GM21381 (cell line): ENCODE data around the gene ATP8A2.
"Not testable (repeated sequence)": the region's sequence is repeated elsewhere in the genome, so short reads cannot be mapped to it uniquely, and the experiment has no call there.

ENCODE experiments used
- ATAC-seq: cut with Tn5 transposase; IDR thresholded peaks from one replicate; pipeline ENCODE4 v1.9.1; 2021; ENCODE audit warnings: mild to moderate bottlenecking, moderate library complexity; ENCODE audit not compliant: unreplicated experiment

ATP8A2 gene

GRCh38 chr13:25462301-25463125, 90.7 kb downstream of the ATP8A2 start:
- ATAC-seq, result no peak

- ATAC-seq, result no peak
Measured at GRCh38 chr13:25463496-25463895, 91.7 kb downstream of the ATP8A2 start.

- ATAC-seq, result no peak
Measured at GRCh38 chr13:25466880-25467279, 95.1 kb downstream of the ATP8A2 start.

- no peak for ATAC-seq
Measured at GRCh38 chr13:25468325-25469168, 96.8 kb downstream of the ATP8A2 start.

- no peak for ATAC-seq
Measured at GRCh38 chr13:25469169-25469525, 97.4 kb downstream of the ATP8A2 start.

GRCh38 chr13:25473864-25474263, 102.1 kb downstream of the ATP8A2 start:
- no peak for ATAC-seq

GRCh38 chr13:25478186-25478585, 106.4 kb downstream of the ATP8A2 start:
- no peak for ATAC-seq

- ATAC-seq, result no peak
Measured at GRCh38 chr13:25489238-25489637, 117.5 kb downstream of the ATP8A2 start.

GRCh38 chr13:25490236-25490635, 118.5 kb downstream of the ATP8A2 start:
- ATAC-seq, result no peak

- ATAC-seq, result no peak
Measured at GRCh38 chr13:25493931-25494640, 122.3 kb downstream of the ATP8A2 start.

GRCh38 chr13:25494698-25495411, 123.1 kb downstream of the ATP8A2 start:
- ATAC-seq, result no peak

- ATAC-seq, result no peak
Measured at GRCh38 chr13:25501231-25501630, 129.5 kb downstream of the ATP8A2 start.

GRCh38 chr13:25502031-25502430, 130.3 kb downstream of the ATP8A2 start:
- ATAC-seq, result no peak

GRCh38 chr13:25502551-25502950, 130.8 kb downstream of the ATP8A2 start:
- ATAC-seq, result no peak

GRCh38 chr13:25503856-25504255, 132.1 kb downstream of the ATP8A2 start:
- no peak for ATAC-seq

- no peak for ATAC-seq
Measured at GRCh38 chr13:25507841-25508240, 136.1 kb downstream of the ATP8A2 start.

- ATAC-seq, result not testable (repeated sequence)
Measured at GRCh38 chr13:25513060-25513459, 141.3 kb downstream of the ATP8A2 start.

GRCh38 chr13:25518441-25518840, 146.7 kb downstream of the ATP8A2 start:
- ATAC-seq, result no peak

- ATAC-seq, result no peak
Measured at GRCh38 chr13:25525884-25526283, 154.1 kb downstream of the ATP8A2 start.

- ATAC-seq, result no peak
Measured at GRCh38 chr13:25528266-25528665, 156.5 kb downstream of the ATP8A2 start.

- ATAC-seq, result no peak
Measured at GRCh38 chr13:25529425-25529824, 157.7 kb downstream of the ATP8A2 start.
